Measurements from ENCODE around the gene SLC25A26.

Gene SLC25A26

DNA sequence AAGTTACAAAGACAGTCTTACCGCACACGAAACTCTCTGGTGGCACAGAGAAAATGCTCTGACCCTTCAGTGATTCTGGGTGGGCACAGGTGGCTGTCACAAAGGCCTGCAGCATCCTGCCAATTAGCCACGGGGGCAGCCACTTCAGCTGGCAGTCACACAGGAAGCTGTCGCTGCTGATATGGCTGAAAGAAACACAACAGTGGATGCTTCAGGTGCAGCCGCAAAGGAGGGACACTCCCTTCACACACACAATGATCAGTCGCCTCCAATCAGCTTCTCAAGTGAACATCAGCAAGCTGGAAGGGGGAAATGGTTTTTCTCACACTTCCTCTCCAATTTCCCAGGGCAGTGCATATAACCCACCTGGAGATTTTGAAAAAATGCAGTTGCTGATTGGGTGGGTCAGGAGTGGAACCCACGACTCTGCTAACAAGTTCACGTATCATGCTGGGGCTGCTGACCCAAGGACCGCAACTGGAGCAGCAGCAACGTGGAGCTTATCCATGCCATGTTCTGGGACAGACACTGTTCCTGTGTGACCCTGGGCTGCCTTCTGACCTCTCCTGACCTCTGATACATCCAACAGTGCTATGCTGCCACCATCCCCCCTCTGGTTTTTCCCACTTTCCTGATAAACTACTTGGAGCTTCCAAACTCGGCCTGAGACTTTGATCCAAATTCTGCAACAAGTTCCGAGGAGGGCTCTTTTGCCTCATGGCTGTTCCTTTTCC lies 173.4 kb downstream of the SLC25A26 start:
- TF ChIP-seq, protein P1, sequence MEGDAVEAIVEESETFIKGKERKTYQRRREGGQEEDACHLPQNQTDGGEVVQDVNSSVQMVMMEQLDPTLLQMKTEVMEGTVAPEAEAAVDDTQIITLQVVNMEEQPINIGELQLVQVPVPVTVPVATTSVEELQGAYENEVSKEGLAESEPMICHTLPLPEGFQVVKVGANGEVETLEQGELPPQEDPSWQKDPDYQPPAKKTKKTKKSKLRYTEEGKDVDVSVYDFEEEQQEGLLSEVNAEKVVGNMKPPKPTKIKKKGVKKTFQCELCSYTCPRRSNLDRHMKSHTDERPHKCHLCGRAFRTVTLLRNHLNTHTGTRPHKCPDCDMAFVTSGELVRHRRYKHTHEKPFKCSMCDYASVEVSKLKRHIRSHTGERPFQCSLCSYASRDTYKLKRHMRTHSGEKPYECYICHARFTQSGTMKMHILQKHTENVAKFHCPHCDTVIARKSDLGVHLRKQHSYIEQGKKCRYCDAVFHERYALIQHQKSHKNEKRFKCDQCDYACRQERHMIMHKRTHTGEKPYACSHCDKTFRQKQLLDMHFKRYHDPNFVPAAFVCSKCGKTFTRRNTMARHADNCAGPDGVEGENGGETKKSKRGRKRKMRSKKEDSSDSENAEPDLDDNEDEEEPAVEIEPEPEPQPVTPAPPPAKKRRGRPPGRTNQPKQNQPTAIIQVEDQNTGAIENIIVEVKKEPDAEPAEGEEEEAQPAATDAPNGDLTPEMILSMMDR (IDR thresholded peaks at IDR 0.05; ENCODE audit: unreplicated experiment in 3 of 3) = no peak
- Mint-ChIP-seq H3K27me3 (ENCODE audit: low read depth) (no peaks in the 10 kb centered on the region), H3K9me3 (peaks cover 4% of the 10 kb centered on the region), H3K4me3 (no peak overlapping the region), H3K36me3 (ENCODE audit: low read depth) (peaks cover 71% of the 10 kb centered on the region), H3K27ac (peak overlapping the region; percentile 36 to 66 (median 59)), H3K4me1 (peaks cover 50% of the 10 kb centered on the region)

DNA sequence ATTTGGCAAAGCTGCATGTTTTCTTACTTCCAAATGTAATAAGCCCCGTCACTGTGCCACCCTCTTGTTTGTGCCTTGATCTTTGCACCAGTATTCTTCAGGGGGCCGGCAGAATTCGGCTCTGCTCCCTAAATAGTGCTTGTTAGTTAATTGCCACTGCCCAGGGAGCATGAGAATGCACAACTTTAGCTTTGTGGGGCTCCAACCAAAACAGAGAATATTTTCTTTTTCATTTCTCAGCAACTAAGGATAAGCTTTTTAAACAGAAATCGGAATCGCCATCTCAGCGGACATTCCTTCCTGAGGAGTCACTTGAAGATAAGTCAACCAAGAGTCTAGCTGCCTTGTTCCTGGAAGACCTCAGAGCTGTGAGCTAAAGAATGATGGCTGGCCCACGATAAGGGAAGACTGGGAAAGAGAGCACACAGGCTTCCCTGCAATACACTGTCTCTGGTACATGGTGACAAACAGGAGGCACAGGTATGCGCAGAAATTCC lies 174.0 kb downstream of the SLC25A26 start:
- H3K27me3 Mint-ChIP-seq (ENCODE audit: low read depth) = no peaks in the 10 kb centered on the region
- H3K4me3 Mint-ChIP-seq = no peak overlapping the region
- TF ChIP-seq, protein P1 (IDR thresholded peaks at IDR 0.05; ENCODE audit: unreplicated experiment in 3 of 3) = no peak
- H3K9me3 Mint-ChIP-seq = no peaks in the 10 kb centered on the region
- peaks cover 65% of the 10 kb centered on the region for H3K36me3 Mint-ChIP-seq (ENCODE audit: low read depth)
- H3K4me1 Mint-ChIP-seq = peaks cover 56% of the 10 kb centered on the region
- peak overlapping the region in 1 of 3 experiments; percentile 30 for H3K27ac Mint-ChIP-seq

DNA sequence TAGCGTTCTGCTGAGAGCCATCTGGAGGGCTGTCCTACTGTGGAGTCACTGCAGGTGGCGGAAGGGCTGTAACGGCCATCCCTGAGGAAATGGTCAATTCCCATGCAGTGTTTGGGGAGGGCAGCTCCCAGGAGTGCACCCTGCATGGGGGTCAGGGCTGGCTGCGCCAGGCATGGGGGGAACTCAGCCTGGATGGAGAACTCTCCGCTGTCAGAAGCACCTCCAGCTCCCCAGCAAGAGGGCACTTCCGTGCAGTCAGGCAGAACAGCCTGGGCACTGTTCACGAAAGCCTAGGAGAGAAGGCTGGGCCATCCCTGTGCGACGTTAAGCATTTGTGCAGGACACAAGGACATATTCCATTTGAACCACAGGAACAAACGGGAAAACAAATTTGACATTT lies 174.8 kb downstream of the SLC25A26 start:
- Mint-ChIP-seq H3K4me3 (no peak overlapping the region), H3K4me1 (peaks cover 60% of the 10 kb centered on the region), H3K27ac (no peak overlapping the region), H3K36me3 (ENCODE audit: low read depth) (peaks cover 60% of the 10 kb centered on the region), H3K9me3 (no peaks in the 10 kb centered on the region), H3K27me3 (ENCODE audit: low read depth) (no peaks in the 10 kb centered on the region)
- TF ChIP-seq, protein P1 (IDR thresholded peaks at IDR 0.05; ENCODE audit: unreplicated experiment in 3 of 3) = no peak

DNA sequence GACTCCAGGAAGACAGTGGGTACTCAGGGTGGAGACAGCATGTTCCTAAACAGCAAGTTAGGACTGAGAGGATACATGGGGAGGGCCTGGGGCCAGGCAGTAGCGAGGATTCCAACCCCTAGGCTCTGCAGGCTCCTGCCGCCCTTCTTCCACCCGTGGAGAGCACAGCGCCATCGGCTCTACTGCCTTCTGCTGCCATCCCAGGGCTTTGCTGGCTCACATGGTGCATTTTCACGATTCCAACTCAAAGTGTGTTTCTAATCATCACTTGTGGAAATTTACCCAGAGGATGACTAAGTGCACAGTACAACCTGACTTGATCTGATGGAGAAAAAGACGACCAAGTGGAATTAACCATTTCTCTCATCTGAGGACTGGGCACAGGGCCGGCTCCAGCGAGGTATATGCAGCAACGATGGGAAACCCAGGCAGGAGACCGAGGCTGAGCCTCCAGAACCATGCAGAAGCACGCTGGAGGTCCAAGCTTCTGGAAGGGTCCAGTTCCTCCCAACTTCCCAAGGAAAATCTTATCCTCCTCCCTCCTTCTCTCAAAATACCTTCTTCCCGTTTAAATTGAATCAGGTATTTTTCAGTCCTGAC lies 175.5 kb downstream of the SLC25A26 start:
- Mint-ChIP-seq H3K4me1 (peaks cover 67% of the 10 kb centered on the region), H3K9me3 (no peaks in the 10 kb centered on the region), H3K27me3 (ENCODE audit: low read depth) (no peaks in the 10 kb centered on the region), H3K4me3 (no peak overlapping the region), H3K27ac (no peak overlapping the region), H3K36me3 (ENCODE audit: low read depth) (peaks cover 55% of the 10 kb centered on the region)
- TF ChIP-seq, protein P1 (IDR thresholded peaks at IDR 0.05; ENCODE audit: unreplicated experiment in 3 of 3) = no peak

DNA sequence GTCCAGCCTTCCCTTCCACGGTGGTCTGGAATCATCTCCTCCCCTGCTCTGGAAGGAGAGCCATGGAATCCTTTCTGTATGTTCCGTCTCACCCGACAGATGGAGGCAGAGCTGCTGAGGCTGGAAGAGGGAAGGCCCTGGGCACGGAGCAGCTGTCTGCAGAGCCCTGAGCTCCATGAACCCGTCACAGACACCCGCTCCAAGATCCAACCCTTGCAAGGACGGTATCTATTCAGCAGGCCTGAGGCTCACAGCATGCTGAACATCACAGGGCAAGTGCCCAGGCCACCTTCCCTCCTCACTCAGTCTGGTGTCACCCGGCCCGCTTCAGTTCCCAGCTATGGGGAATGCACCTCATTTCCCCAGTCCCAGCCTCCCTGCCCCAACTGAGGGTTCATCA lies 176.1 kb downstream of the SLC25A26 start:
- peaks cover 52% of the 10 kb centered on the region for H3K36me3 Mint-ChIP-seq (ENCODE audit: low read depth)
- H3K9me3 Mint-ChIP-seq = no peaks in the 10 kb centered on the region
- H3K4me1 Mint-ChIP-seq = peaks cover 73% of the 10 kb centered on the region
- no peak overlapping the region for H3K4me3 Mint-ChIP-seq
- TF ChIP-seq, protein P1 (IDR thresholded peaks at IDR 0.05; ENCODE audit: unreplicated experiment in 3 of 3) = no peak
- H3K27ac Mint-ChIP-seq = no peak overlapping the region
- H3K27me3 Mint-ChIP-seq (ENCODE audit: low read depth) = no peaks in the 10 kb centered on the region
